HG02571 (cell line): ENCODE results near the gene SRF.
A peak's percentile ranks its signal among the peaks of the same experiment; 100 is the strongest.

Source experiments
- ATAC-seq: cut with Tn5 transposase; IDR thresholded peaks from one replicate; pipeline ENCODE4 v1.9.1; 2021; ENCODE audit warnings: mild to moderate bottlenecking, moderate library complexity; ENCODE audit not compliant: unreplicated experiment

The SRF gene

DNA sequence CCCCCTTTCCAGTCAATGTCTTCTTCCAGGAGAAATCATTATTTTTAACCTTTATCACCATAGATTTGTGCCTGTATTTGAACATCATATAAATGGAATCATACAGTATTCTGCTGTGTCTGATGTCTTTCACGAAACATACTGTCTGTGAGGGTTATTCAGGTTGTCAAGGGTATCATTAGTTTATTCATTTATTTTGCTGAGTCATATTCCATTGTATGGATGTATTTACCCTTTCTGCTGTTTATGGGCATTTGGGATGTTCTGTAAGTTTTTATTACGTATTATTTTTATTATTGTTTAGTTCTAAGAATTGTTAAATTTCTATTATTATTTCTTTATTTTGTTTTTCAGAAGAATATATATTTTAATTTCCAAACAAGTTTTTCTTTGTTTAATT, 36.2 kb downstream of the SRF start:
- ATAC-seq = no peak

GRCh38 chr6:43211955-43212354, 40.9 kb downstream of the SRF start:
- no peak for ATAC-seq

DNA sequence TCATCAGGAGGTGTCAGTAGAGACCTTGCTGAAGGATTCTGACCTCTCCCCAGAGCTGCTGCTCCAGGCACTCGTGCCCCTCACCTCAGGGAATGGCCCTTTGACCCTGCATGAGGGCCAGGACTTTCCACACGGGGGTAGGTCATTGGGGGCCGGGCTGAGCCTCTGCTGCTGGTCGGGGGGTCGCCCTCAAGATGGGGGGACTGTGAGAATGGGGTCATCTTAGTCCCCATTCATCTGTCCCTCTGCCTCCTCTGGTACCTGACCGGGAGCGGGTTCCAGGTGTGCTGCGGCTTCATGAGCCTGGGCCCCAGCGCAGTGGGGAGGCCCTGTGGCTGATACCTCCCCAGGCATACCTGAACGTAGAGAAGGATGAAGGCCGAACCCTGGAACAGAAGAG, 42.4 kb downstream of the SRF start:
- no peak for ATAC-seq

GRCh38 chr6:43215066-43215465, 44.0 kb downstream of the SRF start:
- no peak for ATAC-seq

DNA sequence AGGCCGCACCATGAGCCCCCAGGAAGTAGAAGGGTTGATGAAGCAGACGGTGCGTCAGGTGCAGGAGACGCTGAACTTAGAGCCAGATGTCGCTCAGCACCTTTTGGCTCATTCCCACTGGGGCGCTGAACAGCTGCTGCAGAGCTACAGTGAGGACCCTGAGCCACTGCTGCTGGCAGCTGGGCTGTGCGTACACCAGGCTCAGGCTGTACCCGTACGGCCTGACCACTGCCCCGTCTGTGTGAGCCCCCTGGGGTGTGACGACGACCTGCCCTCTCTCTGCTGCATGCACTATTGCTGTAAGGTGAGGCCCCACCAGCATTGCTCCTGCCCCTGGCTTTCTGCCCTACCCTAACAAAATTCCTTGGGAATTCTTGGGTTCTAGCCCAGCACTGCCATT, 45.1 kb downstream of the SRF start:
- no peak for ATAC-seq

DNA sequence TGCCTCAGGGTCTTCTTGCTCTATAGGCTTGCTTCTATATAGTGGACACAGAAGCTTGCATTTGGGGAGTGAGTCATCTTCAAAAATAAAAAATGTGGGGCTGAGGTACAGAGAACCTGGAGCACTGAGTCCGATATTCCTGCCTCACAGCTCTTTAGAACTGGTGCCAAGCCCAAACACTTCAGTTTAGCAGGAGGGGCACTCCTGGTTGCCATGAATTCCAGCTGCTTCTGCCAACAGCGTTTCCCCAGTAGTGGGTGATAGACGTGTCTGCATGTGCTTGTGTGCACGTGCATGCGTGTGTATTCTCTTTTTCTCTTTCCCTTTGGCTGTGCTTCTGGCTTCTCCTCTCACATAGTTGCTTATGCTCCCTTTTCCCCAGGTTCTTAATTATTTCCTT, 46.3 kb downstream of the SRF start:
- ATAC-seq = no peak

GRCh38 chr6:43219119-43219518, 48.0 kb downstream of the SRF start:
- ATAC-seq = no peak

DNA sequence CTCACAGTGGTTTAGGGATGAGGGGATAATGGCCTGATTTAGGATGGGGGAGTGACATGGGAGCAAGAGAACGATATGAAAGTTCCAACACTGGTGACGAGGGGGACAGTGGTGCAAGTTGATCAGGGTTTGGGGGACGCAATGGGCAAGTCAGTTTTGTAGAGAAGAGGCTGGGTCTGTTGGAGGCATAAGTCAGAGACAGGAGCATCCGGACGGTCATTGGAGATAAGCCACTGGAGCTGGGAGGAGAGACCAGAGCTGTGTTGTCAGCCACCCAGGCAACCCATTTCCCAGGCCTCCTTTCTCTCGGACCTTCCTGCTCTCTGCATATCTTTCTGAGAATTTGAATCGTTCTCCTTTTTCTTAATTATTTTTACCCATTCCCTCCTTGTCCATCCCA, 48.7 kb downstream of the SRF start:
- ATAC-seq = no peak

GRCh38 chr6:43220439-43220951, 49.4 kb downstream of the SRF start:
- no peak for ATAC-seq

DNA sequence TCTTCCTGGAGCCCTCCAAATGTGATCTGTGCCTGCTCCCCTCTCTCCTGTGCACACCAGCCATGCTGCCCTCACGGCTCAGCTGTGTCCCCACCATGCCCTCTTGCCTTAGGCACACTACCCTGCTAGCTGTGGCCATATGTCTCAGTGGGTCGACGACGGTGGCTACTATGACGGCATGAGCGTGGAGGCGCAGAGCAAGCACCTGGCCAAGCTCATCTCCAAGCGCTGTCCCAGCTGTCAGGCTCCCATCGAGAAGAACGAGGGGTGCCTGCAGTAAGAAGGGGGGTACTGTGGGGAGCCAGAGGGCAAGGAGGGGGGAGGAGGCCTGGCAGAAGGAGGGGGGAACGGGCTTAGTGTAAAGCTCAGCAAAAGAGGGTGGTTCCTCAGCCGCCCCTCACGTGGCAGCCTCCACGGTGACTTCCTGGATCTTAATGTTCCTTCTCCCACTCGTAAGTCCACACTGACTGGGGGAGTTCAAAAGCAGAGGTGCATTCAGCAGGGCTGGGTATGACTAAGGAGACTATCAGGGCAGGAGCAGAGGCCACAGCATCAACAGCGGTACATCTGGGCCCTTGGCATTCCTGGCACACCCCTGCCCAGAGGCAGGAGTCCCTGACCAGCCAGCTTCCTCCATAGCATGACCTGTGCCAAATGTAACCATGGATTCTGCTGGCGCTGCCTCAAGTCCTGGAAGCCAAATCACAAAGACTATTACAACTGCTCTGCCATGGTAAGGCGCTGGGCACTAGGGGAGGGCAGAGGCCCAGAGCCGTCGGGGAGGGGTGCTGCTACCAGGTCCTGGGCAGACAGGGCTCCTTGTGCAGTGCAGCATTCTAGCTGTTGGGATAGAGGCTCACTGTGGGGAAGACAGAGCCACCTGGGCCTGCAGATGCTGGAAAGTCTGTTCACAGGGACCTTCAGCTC, 50.2 kb downstream of the SRF start:
- ATAC-seq = no peak

- ATAC-seq = no peak
Measured at GRCh38 chr6:43222418-43223059, 51.5 kb downstream of the SRF start.

DNA sequence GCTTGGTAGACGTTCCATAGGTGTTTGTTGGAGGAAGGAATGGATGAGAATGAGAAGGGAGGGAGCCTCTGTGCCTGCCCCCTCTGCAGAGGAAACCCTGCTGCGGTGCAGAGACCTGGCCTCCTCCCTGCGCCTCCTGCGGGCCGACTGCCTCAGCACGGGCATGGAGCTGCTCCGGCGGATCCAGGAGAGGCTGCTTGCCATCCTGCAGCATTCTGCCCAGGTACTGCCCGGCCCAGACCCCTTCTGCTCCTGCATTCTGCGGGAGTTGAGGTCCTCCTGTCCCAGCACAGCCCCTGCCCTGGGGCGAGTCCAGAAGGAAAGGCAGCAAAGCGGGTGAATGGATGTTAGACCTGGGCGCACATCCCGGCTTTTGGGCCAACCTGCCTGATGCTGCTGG, 52.1 kb downstream of the SRF start:
- ATAC-seq = no peak

DNA sequence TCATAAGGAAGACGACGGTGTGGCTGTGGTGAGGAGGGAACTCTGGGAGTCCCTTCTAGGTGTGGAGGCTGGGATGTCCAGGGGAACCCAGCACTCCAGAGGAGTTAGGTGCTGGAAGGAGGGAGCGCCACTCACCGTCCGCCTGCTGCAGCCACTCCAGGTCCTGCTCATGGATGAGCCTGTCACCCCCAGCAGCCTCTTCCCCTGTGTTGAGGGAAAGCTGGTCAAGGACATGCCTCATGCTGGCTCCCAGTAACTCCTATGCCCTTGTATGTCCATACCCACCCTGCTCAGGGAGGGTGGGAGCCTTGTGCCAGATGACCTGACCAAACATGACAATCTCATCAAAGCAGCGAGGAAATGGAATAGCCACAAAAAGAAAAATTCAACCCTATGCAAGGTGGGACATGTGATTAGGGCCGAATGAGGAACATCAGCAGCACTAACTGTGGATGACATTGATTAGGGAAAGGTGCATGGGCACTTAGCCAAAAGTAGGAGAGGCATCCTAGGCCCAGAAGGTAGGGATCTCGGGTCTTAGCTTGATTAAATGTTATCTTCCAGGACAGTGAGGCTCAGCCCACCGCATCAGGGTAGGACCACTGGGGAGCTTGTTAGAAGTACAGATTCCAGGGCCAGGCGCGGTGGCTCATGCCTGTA, 55.3 kb downstream of the SRF start:
- no peak for ATAC-seq

- peak; percentile 78 for ATAC-seq
Measured at GRCh38 chr6:43228951-43229802, 58.1 kb downstream of the SRF start, which contains the start of gene DNPH1. Gene DNPH1 (minus strand): TSS chr6:43229481. CDS start chr6:43229456, 25 bp downstream.

DNA sequence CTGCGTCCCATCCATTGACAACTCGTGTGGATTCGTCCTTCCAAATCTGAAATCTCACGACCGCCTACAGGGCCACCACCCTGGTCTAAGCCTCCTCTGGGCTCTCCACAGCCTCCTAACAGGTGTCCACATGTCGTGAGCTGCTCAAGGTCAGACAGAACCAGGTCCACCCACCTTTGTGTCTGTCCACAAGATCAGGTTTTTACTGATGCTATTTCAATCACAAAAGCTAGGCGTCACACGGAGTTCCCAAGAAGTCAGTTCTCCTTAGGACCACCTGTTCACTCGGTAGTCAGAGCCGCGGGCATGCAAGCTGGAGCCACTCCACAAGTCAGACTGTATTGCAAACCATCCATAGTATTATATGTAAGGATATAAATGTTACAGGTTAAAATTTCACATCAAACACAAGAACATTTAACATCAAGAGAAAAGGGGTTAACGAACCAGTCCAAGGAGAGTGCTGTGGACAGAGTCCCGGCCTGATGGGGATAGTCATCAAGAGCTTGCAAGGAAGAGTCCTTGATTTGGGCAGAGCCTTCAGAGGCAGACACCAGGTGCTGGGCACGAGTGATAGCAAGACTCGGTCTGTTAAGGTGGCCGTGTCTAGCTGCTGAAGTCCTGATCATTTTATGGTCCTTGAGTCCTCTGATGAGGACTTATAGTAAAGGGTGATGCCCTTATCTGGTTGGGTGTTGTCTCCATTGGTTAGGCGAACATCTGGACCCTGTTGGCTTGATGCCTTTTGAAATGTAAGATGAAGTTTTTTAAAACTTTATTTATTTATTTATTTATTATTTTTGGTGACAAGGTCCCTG, 58.9 kb downstream of the SRF start:
- ATAC-seq = no peak

DNA sequence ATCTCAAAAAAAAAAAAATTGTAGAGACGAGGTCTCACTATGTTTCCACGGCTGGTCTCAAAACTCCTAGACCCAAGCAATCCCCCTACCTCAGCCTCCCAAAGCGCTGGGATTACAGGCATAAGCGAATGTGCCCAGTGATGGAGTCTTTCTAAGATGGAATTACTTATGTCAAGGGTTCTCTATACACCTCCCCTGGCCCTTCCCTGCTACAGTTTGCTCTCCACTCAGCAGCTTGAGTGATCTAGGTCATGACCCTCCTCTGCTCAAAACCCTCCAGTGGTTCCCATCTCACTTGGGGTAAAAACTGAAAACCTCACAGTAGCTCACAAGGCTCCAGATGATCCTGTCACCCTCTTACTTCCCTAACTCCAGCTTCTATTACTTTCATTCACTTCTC, 60.0 kb downstream of the SRF start:
- no peak for ATAC-seq
